WI38 (cell line): Measurements from ENCODE around the gene MMP3.
A peak's percentile ranks its signal among the peaks of the same experiment; 100 is the strongest.

Source experiments
- H3K4me3 ChIP-seq: 2 replicates; pipeline ENCODE4 v1.5.1; 2011; ENCODE audit warnings: low read depth, mild to moderate bottlenecking, control low read depth, low read length
- CTCF ChIP-seq: IDR thresholded peaks from 2 replicates; pipeline ENCODE4 v1.5.1; 2012; ENCODE audit warnings: low read depth, mild to moderate bottlenecking, control low read depth, low read length

The MMP3 gene

DNA sequence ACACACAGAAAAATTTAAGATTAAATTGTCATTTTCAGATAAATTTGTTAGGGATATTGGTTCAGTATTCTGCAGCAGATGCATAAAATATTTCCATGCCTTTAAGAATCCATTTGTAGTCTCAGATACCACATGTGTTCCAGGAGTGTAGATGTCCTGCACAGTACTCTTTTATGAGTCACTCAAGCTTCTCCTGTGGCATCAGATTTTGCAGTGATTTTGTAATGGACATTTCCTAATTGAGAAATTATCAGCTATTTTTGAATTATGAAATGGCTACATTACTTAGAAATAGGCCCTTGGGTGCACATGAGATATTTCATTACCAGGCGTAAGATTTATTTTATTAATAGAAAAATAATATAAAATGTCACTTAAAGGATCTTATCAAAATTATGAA, 18.9 kb downstream of the MMP3 start:
- no peak for TF ChIP-seq CTCF
- H3K4me3 ChIP-seq, result no peak overlapping the region

DNA sequence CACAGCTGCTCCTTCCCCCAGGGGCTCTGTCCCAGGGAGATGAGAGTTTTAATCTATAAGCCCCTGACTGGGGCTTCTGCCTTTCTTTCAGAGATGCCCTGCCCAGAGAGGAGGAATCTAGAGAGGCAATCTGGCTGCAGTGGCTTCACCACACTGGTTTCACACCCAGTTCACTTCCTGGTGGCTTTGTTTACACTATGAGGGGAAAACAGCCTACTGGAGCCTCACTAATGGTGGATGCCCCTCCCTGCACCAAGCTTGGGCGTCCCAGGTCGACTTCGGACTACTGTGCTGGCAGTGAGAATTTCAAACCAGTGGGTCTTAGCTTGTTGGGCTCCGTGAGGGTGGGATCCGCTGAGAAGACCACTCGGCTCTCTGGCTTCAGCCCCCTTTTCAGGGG, 23.9 kb downstream of the MMP3 start:
- H3K4me3 ChIP-seq, result no peak overlapping the region
- no peak for TF ChIP-seq CTCF

DNA sequence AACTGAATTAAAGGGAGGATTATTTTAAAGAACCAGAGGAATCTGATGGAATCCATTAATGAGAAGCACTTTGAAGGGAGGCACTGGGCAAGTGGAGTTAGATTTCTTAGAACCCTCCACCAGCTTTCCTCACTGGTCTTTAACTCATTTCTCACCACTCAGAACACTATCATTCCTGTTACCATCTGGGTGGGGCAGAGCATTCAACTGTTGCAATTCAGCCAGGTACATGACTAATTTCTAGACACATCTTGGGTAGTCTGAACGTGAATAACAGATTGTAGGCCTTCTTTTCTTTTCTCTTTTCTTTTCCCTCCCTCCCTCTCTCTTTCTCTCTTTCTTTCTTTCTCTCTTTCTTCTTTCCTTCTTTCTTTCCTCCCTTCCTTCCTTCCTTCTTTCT, 29.9 kb downstream of the MMP3 start:
- no peak for TF ChIP-seq CTCF
- no peak overlapping the region for H3K4me3 ChIP-seq

GRCh38 chr11:102812188-102812587, 31.2 kb downstream of the MMP3 start:
- H3K4me3 ChIP-seq, result no peak overlapping the region
- TF ChIP-seq CTCF, result no peak

DNA sequence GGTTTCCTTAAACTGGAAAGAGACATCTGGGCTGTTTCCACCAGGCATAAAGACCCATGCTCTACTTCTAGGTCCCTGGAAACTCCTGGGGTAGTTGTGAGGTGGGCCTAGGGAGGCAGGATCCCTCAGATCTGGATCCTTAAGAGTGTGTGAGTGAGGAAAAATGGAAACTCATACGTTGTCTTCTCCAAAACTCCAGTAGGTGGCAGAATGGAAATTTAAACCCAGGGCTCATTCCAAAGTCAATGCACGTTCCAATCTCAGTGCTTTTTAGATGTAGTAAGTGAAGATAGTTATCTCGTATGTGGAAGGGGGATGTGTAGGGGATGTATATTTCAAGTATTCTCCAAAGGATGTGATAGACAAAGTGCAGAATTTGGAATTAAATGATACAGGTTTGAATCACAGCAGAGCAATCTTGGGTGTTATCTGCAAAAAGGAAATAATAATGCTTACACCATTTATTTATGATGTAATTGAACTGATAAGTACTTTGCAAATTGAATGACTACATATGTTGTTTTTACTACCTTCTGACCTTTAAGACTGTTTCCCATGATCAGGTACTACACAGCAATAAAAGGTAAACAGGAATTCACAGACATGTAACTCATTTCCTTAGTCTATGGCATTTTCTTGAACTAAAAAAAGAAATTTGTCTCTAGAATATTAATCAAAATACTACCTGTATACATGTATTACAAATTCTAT, 32.3 kb downstream of the MMP3 start:
- TF ChIP-seq CTCF, result peak; percentile 22; the same call in 1 of the 2 replicates
- H3K4me3 ChIP-seq, result no peak overlapping the region

DNA sequence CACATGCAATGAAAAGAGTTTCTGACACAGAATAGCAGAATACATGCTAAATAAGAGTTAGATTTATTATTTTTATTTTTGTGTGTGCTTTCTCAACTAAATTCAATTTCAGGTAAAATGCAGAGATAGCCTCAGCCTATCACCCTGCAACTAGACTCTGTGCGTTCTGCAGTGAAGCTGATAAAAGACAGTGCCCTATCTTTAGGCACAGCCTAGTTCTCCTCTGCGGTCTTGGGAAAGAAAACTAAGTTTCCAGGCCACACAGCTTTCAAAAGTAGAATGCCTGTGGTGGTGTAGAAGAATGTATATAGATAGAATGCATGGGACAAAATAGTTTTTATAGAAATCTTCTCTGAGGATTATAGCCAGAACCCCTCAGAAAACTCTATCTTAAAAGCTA, 33.4 kb downstream of the MMP3 start:
- TF ChIP-seq CTCF, result no peak
- no peak overlapping the region for H3K4me3 ChIP-seq

DNA sequence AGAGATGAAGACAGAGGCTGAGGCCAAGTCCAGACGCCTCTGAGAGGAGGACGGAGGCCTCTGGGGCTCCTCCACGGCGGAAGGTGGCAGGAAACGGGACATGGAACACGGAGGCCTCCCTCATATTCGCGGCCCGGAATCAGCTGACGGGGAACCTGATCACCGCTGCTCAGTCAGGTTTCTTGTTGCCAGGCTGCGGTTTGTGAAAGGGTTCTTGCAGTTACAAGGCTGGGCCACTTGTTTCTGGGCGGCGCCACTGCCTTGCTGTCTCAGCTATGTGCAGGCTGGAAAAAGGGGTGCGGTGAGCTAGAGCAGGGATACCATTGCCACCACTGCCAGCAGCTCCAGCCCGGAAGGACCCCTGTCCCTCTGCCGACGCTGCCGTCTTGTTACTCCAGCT, 35.5 kb downstream of the MMP3 start:
- peak; percentile 31 for TF ChIP-seq CTCF
- H3K4me3 ChIP-seq, result no peak overlapping the region
